Thyroid gland (tissue), 4 donors: Measurements from ENCODE around the gene SOD1.

Experiments used
- POLR2A ChIP-seq, 2 donors: fragments of 450-650 bp; IDR thresholded peaks; one replicate each; pipeline ENCODE4 v1.6.1; 2017; ENCODE audit warnings: antibody characterized with exemption in 2 of 2, mild to moderate bottlenecking in 2 of 2, moderate library complexity in 1 of 2
- TF ChIP-seq, protein P1 (sequence below), 6 experiments: fragments of 200-600 bp in 3 of 6; fragments of 450-650 bp in 3 of 6; sonication (generic) in 3 of 6; IDR thresholded peaks; one replicate each; pipeline ENCODE4 v1.5.1; 2016 to 2019; ENCODE audit warnings: antibody characterized with exemption in 6 of 6, mild to moderate bottlenecking in 2 of 6, inconsistent platforms in 1 of 6, moderate library complexity in 1 of 6

- no peak for TF ChIP-seq POLR2A (IDR thresholded peaks at IDR 0.05)
- TF ChIP-seq, protein P1, sequence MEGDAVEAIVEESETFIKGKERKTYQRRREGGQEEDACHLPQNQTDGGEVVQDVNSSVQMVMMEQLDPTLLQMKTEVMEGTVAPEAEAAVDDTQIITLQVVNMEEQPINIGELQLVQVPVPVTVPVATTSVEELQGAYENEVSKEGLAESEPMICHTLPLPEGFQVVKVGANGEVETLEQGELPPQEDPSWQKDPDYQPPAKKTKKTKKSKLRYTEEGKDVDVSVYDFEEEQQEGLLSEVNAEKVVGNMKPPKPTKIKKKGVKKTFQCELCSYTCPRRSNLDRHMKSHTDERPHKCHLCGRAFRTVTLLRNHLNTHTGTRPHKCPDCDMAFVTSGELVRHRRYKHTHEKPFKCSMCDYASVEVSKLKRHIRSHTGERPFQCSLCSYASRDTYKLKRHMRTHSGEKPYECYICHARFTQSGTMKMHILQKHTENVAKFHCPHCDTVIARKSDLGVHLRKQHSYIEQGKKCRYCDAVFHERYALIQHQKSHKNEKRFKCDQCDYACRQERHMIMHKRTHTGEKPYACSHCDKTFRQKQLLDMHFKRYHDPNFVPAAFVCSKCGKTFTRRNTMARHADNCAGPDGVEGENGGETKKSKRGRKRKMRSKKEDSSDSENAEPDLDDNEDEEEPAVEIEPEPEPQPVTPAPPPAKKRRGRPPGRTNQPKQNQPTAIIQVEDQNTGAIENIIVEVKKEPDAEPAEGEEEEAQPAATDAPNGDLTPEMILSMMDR (IDR thresholded peaks at IDR 0.05): no peak
Observed at GRCh38 chr21:31713115-31713514, 53.6 kb downstream of the SOD1 start.
